ENCODE results near the gene SH3RF2. TPM values are rescaled to one million over a fixed set of nuclear protein-coding genes. Genes with fewer than 3 reads are reported as not detected.

SH3RF2 gene
- total RNA-seq, 2 experiments from 2014 or later: not detected

DNA sequence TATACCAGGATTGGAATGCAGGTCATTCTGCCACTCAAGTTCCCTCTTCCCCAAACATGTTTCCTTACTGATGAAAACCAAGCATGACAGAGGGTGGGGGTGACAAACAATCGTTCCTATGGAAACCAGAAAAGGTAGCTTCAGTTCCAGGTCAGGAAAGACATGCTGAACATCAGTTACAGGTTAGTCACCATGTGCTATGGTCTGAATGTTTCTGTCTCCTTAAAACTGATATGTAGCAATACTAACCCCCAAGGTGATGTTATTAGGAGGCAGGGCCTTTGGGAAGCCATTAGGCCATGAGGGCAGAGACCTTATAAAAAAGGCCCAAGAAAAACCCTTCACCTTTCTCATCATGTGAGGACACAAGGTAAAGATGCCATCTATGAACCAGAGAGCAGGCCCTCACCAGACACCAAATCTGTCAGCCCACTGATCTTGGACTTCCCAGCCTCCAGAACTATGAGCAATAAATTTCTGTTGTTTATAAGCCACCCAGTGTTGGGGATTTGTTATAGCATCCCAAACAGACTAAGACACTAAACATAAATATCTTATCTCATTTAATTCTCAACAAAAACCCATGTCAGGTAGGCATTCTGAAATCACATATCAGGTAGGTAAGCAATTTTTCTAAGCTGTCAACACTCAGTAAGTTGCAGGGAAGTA lies 15.7 kb upstream of the SH3RF2 start:
- H3K36me3 Mint-ChIP-seq (ENCODE audit: low read depth): no peaks in the 10 kb centered on the region
- H3K27ac Mint-ChIP-seq: no peak overlapping the region
- no peaks in the 10 kb centered on the region for H3K4me1 Mint-ChIP-seq (ENCODE audit: low read depth)
- H3K4me3 Mint-ChIP-seq: no peak overlapping the region
- ATAC-seq (no peak), DNase-seq (no peak)
- ChIA-PET CTCF (no interaction called here), POLR2A (no interaction called here)
- H3K27me3 Mint-ChIP-seq: peaks cover 1% of the 10 kb centered on the region
- intact Hi-C loops (cut with micrococcal nuclease): no loop called here
- TF ChIP-seq, protein P1, sequence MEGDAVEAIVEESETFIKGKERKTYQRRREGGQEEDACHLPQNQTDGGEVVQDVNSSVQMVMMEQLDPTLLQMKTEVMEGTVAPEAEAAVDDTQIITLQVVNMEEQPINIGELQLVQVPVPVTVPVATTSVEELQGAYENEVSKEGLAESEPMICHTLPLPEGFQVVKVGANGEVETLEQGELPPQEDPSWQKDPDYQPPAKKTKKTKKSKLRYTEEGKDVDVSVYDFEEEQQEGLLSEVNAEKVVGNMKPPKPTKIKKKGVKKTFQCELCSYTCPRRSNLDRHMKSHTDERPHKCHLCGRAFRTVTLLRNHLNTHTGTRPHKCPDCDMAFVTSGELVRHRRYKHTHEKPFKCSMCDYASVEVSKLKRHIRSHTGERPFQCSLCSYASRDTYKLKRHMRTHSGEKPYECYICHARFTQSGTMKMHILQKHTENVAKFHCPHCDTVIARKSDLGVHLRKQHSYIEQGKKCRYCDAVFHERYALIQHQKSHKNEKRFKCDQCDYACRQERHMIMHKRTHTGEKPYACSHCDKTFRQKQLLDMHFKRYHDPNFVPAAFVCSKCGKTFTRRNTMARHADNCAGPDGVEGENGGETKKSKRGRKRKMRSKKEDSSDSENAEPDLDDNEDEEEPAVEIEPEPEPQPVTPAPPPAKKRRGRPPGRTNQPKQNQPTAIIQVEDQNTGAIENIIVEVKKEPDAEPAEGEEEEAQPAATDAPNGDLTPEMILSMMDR (IDR thresholded peaks at IDR 0.05): no peak
- no peaks in the 10 kb centered on the region for H3K9me3 Mint-ChIP-seq

DNA sequence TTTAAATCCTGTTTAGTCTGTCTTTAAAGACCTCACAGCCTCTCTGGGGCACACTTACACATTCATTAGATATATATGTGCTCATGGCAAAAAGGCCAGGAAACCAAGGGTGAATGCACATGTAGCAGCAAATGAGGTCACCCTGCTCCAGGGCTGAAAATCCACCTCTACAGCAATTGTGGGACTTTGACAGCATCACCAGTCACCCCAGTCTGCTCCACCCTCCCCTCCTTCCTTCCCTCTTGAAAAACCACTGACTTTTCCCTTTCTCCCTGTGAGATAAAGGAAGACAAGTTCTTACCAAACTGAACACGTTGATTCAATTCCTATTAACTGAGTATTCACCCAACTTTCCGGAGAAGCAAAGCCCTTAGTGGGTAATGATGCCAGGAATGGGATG lies 15.2 kb upstream of the SH3RF2 start:
- Mint-ChIP-seq H3K27me3 (peaks cover 1% of the 10 kb centered on the region), H3K36me3 (ENCODE audit: low read depth) (no peaks in the 10 kb centered on the region), H3K27ac (no peak overlapping the region), H3K9me3 (no peaks in the 10 kb centered on the region), H3K4me3 (no peak overlapping the region), H3K4me1 (ENCODE audit: low read depth) (no peaks in the 10 kb centered on the region)
- intact Hi-C loops (cut with micrococcal nuclease): no loop called here
- ChIA-PET CTCF (no interaction called here), POLR2A (no interaction called here)
- no peak for DNase-seq
- TF ChIP-seq, protein P1 (IDR thresholded peaks at IDR 0.05): no peak
- no peak for ATAC-seq

DNA sequence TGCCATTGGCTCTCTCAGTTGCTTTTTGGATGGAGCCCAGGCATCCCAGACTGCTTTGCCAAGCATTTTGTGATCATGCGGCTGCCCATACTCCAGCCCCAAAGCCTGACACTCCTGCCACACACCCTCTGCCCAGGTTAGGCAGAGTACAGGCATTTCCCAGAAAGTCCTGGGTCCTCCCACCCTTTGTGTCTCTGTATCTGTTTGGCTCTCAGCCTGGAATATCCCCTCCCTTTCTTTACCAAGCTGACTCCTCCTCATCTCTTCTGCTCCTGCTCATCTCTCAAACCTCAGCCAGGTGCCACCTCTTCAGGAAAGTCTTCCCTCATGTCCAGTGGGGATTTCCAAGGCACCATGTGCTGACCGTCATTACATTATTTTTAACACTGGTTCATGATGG lies 14.3 kb upstream of the SH3RF2 start:
- TF ChIP-seq, protein P1 (IDR thresholded peaks at IDR 0.05): no peak
- ATAC-seq: no peak

DNA sequence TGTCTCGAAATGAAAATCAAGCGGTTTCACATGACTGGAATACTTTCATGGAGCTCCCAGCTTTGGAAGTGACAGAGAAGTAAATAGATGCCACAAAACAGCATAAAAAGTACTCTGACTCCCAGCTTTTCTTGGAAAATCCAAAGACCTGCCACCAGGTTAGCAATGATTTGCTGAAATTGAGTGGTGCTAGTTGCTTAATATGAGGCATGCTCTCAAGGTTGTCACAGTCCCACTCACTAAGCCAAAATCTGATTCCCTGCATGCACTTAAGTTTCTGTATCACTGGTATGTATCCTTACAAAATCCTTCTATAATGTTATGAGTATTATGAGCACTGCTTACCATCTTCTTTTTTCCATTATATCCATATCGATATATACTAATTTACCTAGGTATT lies 13.0 kb upstream of the SH3RF2 start:
- CTCF ChIA-PET: no interaction called here
- H3K27ac Mint-ChIP-seq: no peak overlapping the region

More for the DNA sequence above, 14.3 kb upstream of the SH3RF2 start:
- no peak for DNase-seq
- no peak overlapping the region for H3K27ac Mint-ChIP-seq
- H3K36me3 Mint-ChIP-seq (ENCODE audit: low read depth): no peaks in the 10 kb centered on the region
- H3K9me3 Mint-ChIP-seq: no peaks in the 10 kb centered on the region
- ChIA-PET POLR2A (no interaction called here), CTCF (interaction anchor here (0.7 kb wide), 1 partner anchor 9 kb away, joined by 3 read pairs; no protein-coding TSS in a partner anchor)
- peaks cover 1% of the 10 kb centered on the region for H3K27me3 Mint-ChIP-seq
- no peaks in the 10 kb centered on the region for H3K4me1 Mint-ChIP-seq (ENCODE audit: low read depth)
- no peak overlapping the region for H3K4me3 Mint-ChIP-seq
- intact Hi-C loops (cut with micrococcal nuclease): no loop called here

DNA sequence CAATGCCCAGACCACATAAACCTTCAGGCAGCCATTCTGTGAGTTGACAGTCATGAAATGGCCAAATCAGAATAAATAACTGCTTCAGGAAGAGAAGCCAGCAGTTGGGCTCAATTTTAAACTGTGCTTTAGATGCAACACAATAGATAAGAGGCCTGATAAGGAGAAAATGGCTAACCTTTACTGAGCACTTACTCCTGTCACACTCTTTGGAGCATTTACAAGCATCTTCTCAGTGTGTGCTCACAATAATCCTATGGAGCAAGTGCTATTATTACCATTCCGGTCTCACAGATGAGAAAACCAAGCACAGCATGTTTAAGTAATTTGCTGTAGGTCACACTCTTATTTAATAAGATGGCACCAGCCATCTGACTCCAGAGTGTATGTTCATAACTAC lies 11.5 kb upstream of the SH3RF2 start:
- POLR2A ChIA-PET: no interaction called here
- TF ChIP-seq, protein P1 (IDR thresholded peaks at IDR 0.05): no peak

More for the DNA sequence above, 13.0 kb upstream of the SH3RF2 start:
- Mint-ChIP-seq H3K9me3 (no peaks in the 10 kb centered on the region), H3K27me3 (peaks cover 1% of the 10 kb centered on the region), H3K36me3 (ENCODE audit: low read depth) (no peaks in the 10 kb centered on the region), H3K4me1 (ENCODE audit: low read depth) (no peaks in the 10 kb centered on the region), H3K4me3 (no peak overlapping the region)
- POLR2A ChIA-PET: no interaction called here
- ATAC-seq (no peak), DNase-seq (no peak)
- TF ChIP-seq, protein P1 (IDR thresholded peaks at IDR 0.05): no peak
- intact Hi-C loops (cut with micrococcal nuclease): no loop called here

More for the DNA sequence above, 11.5 kb upstream of the SH3RF2 start:
- Mint-ChIP-seq H3K4me3 (no peak overlapping the region), H3K36me3 (ENCODE audit: low read depth) (no peaks in the 10 kb centered on the region), H3K9me3 (no peaks in the 10 kb centered on the region), H3K4me1 (ENCODE audit: low read depth) (no peaks in the 10 kb centered on the region), H3K27ac (no peak overlapping the region), H3K27me3 (no peaks in the 10 kb centered on the region)
- intact Hi-C loops (cut with micrococcal nuclease): no loop called here
- CTCF ChIA-PET: no interaction called here
- ATAC-seq: no peak
- DNase-seq: no peak

Measured in activated CD8-positive, alpha-beta T cell treated with anti-CD3 and anti-CD28 coated beads for 36 hours (primary cell).